HEK293 (cell line): Measurements from ENCODE around the gene IFI30.

Experiments used
- EGR2 ChIP-seq: fragments of 450-650 bp; formaldehyde crosslinking; IDR thresholded peaks from 2 replicates; pipeline ENCODE4 v1.5.1; 2016; ENCODE audit warnings: low read depth, missing biosample characterization, missing genetic modification characterization
- GLIS1 ChIP-seq: fragments of 450-650 bp; formaldehyde crosslinking; IDR thresholded peaks from 2 replicates; pipeline ENCODE4 v1.5.1; 2016; ENCODE audit warnings: missing biosample characterization, missing genetic modification characterization
- GLIS2 ChIP-seq: fragments of 450-650 bp; formaldehyde crosslinking; IDR thresholded peaks from 2 replicates; pipeline ENCODE4 v1.5.1; 2016; ENCODE audit warnings: missing biosample characterization, missing genetic modification characterization
- MZF1 ChIP-seq: fragments of 450-650 bp; formaldehyde crosslinking; IDR thresholded peaks from 2 replicates; pipeline ENCODE4 v1.5.1; 2017; ENCODE audit warnings: missing biosample characterization, missing genetic modification characterization, borderline replicate concordance
- SP2 ChIP-seq: fragments of 450-650 bp; formaldehyde crosslinking; IDR thresholded peaks from 2 replicates; pipeline ENCODE4 v1.5.1; 2016; ENCODE audit warnings: missing biosample characterization, missing genetic modification characterization
- ZBTB8A ChIP-seq: fragments of 450-650 bp; formaldehyde crosslinking; IDR thresholded peaks from 2 replicates; pipeline ENCODE4 v1.5.1; 2016; ENCODE audit warnings: missing biosample characterization, missing genetic modification characterization
- ZNF169 ChIP-seq: fragments of 450-650 bp; formaldehyde crosslinking; IDR thresholded peaks from 2 replicates; pipeline ENCODE4 v1.5.1; 2016; ENCODE audit warnings: missing biosample characterization, missing genetic modification characterization
- ZNF214 ChIP-seq: fragments of 450-650 bp; formaldehyde crosslinking; IDR thresholded peaks from 2 replicates; pipeline ENCODE4 v1.5.1; 2017; ENCODE audit warnings: missing biosample characterization, mild to moderate bottlenecking, missing genetic modification characterization, borderline replicate concordance
- ZNF23 ChIP-seq: fragments of 450-650 bp; formaldehyde crosslinking; IDR thresholded peaks from 2 replicates; pipeline ENCODE4 v1.5.1; 2016; ENCODE audit warnings: missing biosample characterization, missing genetic modification characterization, borderline replicate concordance
- ZNF354C ChIP-seq: fragments of 450-650 bp; formaldehyde crosslinking; IDR thresholded peaks from 2 replicates; pipeline ENCODE4 v1.5.1; 2016; ENCODE audit warnings: missing biosample characterization, missing genetic modification characterization, low read depth, borderline replicate concordance
- ZNF423 ChIP-seq: fragments of 450-650 bp; formaldehyde crosslinking; IDR thresholded peaks from 2 replicates; pipeline ENCODE4 v1.5.1; 2016; ENCODE audit warnings: missing biosample characterization, missing genetic modification characterization
- ZNF426 ChIP-seq: fragments of 450-650 bp; formaldehyde crosslinking; IDR thresholded peaks from 2 replicates; pipeline ENCODE4 v1.5.1; 2017; ENCODE audit warnings: missing biosample characterization, missing genetic modification characterization, mild to moderate bottlenecking, inconsistent platforms, moderate library complexity
- ZNF433 ChIP-seq: fragments of 450-650 bp; formaldehyde crosslinking; IDR thresholded peaks from 2 replicates; pipeline ENCODE4 v1.5.1; 2016; ENCODE audit warnings: missing biosample characterization, missing genetic modification characterization, low read depth
- ZNF585B ChIP-seq: fragments of 450-650 bp; formaldehyde crosslinking; IDR thresholded peaks from 2 replicates; pipeline ENCODE4 v1.5.1; 2016; ENCODE audit warnings: missing biosample characterization, missing genetic modification characterization
- ZNF623 ChIP-seq: fragments of 450-650 bp; formaldehyde crosslinking; IDR thresholded peaks from 2 replicates; pipeline ENCODE4 v1.5.1; 2016; ENCODE audit warnings: missing biosample characterization, missing genetic modification characterization
- ZNF701 ChIP-seq: fragments of 450-650 bp; formaldehyde crosslinking; IDR thresholded peaks from 2 replicates; pipeline ENCODE4 v1.5.1; 2016; ENCODE audit warnings: missing biosample characterization, missing genetic modification characterization
- ZNF777 ChIP-seq: fragments of 450-650 bp; formaldehyde crosslinking; IDR thresholded peaks from 2 replicates; pipeline ENCODE4 v1.5.1; 2017; ENCODE audit warnings: missing biosample characterization, missing genetic modification characterization, borderline replicate concordance
- ZXDB ChIP-seq: fragments of 450-650 bp; formaldehyde crosslinking; IDR thresholded peaks from 2 replicates; pipeline ENCODE4 v1.5.1; 2016; ENCODE audit warnings: missing biosample characterization, missing genetic modification characterization
- TF ChIP-seq, protein P1 (sequence below): fragments of 450-650 bp; formaldehyde crosslinking; IDR thresholded peaks from 2 replicates; pipeline ENCODE4 v1.5.1; 2016; ENCODE audit warnings: missing biosample characterization, missing genetic modification characterization
- TF ChIP-seq, protein P2 (sequence below): fragments of 450-650 bp; formaldehyde crosslinking; IDR thresholded peaks from 2 replicates; pipeline ENCODE4 v1.5.0; 2017; ENCODE audit warnings: missing biosample characterization, missing genetic modification characterization, borderline replicate concordance
- TF ChIP-seq, protein P3 (sequence below): fragments of 450-650 bp; formaldehyde crosslinking; IDR thresholded peaks from 2 replicates; pipeline ENCODE4 v1.5.1; 2016; ENCODE audit warnings: missing biosample characterization, missing genetic modification characterization
- TF ChIP-seq, protein P4 (sequence below): fragments of 450-650 bp; formaldehyde crosslinking; IDR thresholded peaks from 2 replicates; pipeline ENCODE4 v1.5.1; 2016; ENCODE audit warnings: missing biosample characterization, missing genetic modification characterization, low read depth
- TF ChIP-seq, protein P5 (sequence below): fragments of 450-650 bp; formaldehyde crosslinking; IDR thresholded peaks from 2 replicates; pipeline ENCODE4 v1.5.1; 2016; ENCODE audit warnings: missing biosample characterization, missing genetic modification characterization, borderline replicate concordance

The IFI30 gene

DNA sequence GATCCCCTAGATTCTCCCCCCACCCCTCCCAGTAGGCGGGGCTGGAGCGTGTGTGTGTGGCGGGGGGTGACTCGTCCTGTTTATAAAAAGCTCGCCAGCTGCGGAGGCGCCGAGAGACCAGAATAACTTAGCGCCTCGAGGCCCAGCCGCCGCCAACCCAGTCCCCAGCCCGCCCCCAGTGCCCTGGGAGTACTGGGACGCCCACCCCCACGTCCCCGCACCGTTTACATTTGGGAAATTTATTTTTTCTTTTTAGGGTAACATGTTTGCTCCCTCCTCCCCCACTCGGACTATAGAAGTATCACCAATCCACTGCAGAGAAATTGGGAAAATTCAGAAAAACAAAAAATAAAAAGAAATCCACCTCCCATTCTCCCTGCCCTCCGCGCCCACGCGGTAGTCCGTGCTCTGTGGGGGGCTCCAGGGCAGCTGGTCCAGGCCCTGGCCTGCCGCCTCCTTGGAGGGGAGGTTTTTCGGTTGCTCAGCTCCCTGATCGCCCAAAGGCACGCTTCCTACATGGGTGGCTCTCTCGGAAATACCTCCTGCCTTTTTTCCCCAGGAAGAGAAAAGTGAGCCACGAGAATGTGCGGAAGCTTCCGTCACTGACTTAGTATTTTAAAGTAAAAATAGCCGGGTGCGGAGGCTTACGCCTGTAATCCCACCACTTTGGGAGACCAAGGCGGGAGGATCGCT, 31.7 kb downstream of the IFI30 start (continued):
- TF ChIP-seq, protein P1, sequence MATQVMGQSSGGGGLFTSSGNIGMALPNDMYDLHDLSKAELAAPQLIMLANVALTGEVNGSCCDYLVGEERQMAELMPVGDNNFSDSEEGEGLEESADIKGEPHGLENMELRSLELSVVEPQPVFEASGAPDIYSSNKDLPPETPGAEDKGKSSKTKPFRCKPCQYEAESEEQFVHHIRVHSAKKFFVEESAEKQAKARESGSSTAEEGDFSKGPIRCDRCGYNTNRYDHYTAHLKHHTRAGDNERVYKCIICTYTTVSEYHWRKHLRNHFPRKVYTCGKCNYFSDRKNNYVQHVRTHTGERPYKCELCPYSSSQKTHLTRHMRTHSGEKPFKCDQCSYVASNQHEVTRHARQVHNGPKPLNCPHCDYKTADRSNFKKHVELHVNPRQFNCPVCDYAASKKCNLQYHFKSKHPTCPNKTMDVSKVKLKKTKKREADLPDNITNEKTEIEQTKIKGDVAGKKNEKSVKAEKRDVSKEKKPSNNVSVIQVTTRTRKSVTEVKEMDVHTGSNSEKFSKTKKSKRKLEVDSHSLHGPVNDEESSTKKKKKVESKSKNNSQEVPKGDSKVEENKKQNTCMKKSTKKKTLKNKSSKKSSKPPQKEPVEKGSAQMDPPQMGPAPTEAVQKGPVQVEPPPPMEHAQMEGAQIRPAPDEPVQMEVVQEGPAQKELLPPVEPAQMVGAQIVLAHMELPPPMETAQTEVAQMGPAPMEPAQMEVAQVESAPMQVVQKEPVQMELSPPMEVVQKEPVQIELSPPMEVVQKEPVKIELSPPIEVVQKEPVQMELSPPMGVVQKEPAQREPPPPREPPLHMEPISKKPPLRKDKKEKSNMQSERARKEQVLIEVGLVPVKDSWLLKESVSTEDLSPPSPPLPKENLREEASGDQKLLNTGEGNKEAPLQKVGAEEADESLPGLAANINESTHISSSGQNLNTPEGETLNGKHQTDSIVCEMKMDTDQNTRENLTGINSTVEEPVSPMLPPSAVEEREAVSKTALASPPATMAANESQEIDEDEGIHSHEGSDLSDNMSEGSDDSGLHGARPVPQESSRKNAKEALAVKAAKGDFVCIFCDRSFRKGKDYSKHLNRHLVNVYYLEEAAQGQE (tag by site-specific recombination), result no peak
- TF ChIP-seq GLIS2 (tag by site-specific recombination) (peak; percentile 69), SP2 (tag by site-specific recombination) (peak; percentile 43), ZNF701 (tag by site-specific recombination) (no peak), ZNF433 (no peak), ZNF169 (no peak), ZXDB (tag by site-specific recombination) (no peak), ZNF23 (tag by site-specific recombination) (no peak), MZF1 (no peak), ZNF426 (no peak), ZNF623 (tag by site-specific recombination) (no peak), EGR2 (tag by site-specific recombination) (peak; percentile 90), ZNF354C (no peak), ZNF214 (tag by site-specific recombination) (no peak), ZNF423 (tag by site-specific recombination) (no peak), ZNF585B (no peak), ZNF777 (tag by site-specific recombination) (no peak), ZBTB8A (tag by site-specific recombination) (no peak), GLIS1 (tag by site-specific recombination) (peak; percentile 93)
- TF ChIP-seq, protein P2, sequence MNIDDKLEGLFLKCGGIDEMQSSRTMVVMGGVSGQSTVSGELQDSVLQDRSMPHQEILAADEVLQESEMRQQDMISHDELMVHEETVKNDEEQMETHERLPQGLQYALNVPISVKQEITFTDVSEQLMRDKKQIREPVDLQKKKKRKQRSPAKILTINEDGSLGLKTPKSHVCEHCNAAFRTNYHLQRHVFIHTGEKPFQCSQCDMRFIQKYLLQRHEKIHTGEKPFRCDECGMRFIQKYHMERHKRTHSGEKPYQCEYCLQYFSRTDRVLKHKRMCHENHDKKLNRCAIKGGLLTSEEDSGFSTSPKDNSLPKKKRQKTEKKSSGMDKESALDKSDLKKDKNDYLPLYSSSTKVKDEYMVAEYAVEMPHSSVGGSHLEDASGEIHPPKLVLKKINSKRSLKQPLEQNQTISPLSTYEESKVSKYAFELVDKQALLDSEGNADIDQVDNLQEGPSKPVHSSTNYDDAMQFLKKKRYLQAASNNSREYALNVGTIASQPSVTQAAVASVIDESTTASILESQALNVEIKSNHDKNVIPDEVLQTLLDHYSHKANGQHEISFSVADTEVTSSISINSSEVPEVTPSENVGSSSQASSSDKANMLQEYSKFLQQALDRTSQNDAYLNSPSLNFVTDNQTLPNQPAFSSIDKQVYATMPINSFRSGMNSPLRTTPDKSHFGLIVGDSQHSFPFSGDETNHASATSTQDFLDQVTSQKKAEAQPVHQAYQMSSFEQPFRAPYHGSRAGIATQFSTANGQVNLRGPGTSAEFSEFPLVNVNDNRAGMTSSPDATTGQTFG (tag by site-specific recombination), result no peak
- TF ChIP-seq, protein P3, sequence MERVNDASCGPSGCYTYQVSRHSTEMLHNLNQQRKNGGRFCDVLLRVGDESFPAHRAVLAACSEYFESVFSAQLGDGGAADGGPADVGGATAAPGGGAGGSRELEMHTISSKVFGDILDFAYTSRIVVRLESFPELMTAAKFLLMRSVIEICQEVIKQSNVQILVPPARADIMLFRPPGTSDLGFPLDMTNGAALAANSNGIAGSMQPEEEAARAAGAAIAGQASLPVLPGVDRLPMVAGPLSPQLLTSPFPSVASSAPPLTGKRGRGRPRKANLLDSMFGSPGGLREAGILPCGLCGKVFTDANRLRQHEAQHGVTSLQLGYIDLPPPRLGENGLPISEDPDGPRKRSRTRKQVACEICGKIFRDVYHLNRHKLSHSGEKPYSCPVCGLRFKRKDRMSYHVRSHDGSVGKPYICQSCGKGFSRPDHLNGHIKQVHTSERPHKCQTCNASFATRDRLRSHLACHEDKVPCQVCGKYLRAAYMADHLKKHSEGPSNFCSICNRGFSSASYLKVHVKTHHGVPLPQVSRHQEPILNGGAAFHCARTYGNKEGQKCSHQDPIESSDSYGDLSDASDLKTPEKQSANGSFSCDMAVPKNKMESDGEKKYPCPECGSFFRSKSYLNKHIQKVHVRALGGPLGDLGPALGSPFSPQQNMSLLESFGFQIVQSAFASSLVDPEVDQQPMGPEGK (tag by site-specific recombination), result peak; percentile 45; the same call in 1 of the 2 replicates
- TF ChIP-seq, protein P4, sequence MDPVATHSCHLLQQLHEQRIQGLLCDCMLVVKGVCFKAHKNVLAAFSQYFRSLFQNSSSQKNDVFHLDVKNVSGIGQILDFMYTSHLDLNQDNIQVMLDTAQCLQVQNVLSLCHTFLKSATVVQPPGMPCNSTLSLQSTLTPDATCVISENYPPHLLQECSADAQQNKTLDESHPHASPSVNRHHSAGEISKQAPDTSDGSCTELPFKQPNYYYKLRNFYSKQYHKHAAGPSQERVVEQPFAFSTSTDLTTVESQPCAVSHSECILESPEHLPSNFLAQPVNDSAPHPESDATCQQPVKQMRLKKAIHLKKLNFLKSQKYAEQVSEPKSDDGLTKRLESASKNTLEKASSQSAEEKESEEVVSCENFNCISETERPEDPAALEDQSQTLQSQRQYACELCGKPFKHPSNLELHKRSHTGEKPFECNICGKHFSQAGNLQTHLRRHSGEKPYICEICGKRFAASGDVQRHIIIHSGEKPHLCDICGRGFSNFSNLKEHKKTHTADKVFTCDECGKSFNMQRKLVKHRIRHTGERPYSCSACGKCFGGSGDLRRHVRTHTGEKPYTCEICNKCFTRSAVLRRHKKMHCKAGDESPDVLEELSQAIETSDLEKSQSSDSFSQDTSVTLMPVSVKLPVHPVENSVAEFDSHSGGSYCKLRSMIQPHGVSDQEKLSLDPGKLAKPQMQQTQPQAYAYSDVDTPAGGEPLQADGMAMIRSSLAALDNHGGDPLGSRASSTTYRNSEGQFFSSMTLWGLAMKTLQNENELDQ (tag by site-specific recombination), result no peak
- TF ChIP-seq, protein P5, sequence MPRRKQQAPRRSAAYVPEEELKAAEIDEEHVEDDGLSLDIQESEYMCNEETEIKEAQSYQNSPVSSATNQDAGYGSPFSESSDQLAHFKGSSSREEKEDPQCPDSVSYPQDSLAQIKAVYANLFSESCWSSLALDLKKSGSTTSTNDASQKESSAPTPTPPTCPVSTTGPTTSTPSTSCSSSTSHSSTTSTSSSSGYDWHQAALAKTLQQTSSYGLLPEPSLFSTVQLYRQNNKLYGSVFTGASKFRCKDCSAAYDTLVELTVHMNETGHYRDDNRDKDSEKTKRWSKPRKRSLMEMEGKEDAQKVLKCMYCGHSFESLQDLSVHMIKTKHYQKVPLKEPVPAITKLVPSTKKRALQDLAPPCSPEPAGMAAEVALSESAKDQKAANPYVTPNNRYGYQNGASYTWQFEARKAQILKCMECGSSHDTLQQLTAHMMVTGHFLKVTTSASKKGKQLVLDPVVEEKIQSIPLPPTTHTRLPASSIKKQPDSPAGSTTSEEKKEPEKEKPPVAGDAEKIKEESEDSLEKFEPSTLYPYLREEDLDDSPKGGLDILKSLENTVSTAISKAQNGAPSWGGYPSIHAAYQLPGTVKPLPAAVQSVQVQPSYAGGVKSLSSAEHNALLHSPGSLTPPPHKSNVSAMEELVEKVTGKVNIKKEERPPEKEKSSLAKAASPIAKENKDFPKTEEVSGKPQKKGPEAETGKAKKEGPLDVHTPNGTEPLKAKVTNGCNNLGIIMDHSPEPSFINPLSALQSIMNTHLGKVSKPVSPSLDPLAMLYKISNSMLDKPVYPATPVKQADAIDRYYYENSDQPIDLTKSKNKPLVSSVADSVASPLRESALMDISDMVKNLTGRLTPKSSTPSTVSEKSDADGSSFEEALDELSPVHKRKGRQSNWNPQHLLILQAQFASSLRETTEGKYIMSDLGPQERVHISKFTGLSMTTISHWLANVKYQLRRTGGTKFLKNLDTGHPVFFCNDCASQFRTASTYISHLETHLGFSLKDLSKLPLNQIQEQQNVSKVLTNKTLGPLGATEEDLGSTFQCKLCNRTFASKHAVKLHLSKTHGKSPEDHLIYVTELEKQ (tag by site-specific recombination), result no peak
